ENCODE measurements around the gene ABI2.

- TF ChIP-seq CTCF (IDR thresholded peaks at IDR 0.05; ENCODE audit: low read depth, low read length): no peak
- no peak for TF ChIP-seq MYC (IDR thresholded peaks at IDR 0.05; ENCODE audit: low read depth, low read length)
- TF ChIP-seq POLR2A (IDR thresholded peaks at IDR 0.05; ENCODE audit: extremely low read depth, insufficient read length): no peak
These were observed 10.1 kb downstream of the ABI2 start for GRCh38 chr2:203338322-203338721.

Measured in NB4 (cell line).